ENCODE results near the gene SLC23A1.

SLC23A1 gene

DNA sequence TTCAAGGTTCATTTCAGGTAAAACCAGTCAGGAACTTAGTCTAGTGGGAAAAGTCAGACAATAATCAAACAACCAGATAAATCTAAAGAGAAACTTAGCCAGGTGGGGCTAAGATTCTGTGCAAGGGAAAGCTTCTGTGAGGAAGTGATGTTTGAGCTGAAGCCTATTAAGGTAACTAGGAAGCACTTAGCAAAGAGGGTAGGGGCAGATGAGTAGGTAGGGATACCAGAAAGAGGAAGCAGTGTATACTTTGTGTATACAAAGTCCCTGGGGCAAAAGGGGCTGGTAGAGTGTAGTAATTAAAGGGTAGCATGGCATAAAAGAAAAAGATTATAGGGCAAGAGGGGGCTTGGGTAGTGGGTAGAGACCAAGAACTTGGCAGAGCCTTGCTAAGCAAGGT is 24.4 kb upstream of the SLC23A1 start:
- no peak overlapping the region for H3K4me3 ChIP-seq (replicated peaks; ENCODE audit: low read depth, low read length)
- no peak for DNase-seq (ENCODE audit: low read depth)
- TF ChIP-seq CTCF (IDR thresholded peaks at IDR 0.05; ENCODE audit: low read length, missing control alignments): no peak

DNA sequence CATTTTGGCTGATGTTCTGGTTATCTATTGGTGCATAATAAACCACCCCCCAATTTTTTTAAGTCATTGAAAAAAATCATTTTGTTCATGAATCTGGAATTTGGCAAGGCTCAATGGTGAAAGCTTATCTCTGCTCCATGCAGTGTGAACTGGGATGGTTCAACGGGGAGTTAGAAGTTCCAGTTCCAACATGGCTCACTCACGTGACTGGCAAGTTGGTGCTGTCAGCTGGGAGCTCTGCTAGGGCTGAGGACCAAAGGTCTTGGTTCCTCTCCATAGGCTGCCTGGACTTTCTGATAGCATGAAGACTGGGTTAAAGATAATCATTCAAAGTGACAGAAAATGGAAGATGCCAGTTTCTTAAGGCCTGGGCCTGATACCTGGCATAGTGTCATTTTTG is 23.9 kb upstream of the SLC23A1 start:
- H3K4me3 ChIP-seq (replicated peaks; ENCODE audit: low read depth, low read length): no peak overlapping the region
- DNase-seq (ENCODE audit: low read depth): no peak
- no peak for TF ChIP-seq CTCF (IDR thresholded peaks at IDR 0.05; ENCODE audit: low read length, missing control alignments)

DNA sequence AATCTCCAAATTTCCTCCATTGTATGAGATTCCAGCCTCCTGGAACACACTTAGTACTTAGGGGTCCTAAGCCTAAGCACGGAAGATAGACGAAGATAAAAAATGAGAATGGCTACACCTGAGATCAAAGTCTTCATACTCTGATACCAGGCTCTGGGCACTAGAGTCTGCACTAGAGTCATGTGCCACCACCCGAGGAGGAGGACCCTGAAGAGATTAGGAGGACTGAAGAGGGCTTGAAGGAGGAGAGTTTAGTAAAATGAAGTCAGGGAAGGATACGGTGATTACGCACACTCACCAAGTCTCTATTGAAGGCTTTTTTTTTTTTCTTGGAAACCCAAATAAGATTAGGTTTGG is 21.4 kb upstream of the SLC23A1 start:
- peak overlapping the region; percentile 70 for H3K4me3 ChIP-seq (replicated peaks; ENCODE audit: low read depth, low read length)
- DNase-seq (ENCODE audit: low read depth): no peak
- no peak for TF ChIP-seq CTCF (IDR thresholded peaks at IDR 0.05; ENCODE audit: low read length, missing control alignments)

GRCh38 chr5:139403787-139404483 is 20.8 kb upstream of the SLC23A1 start, which contains the start of gene SPATA24:
SPATA24 (minus strand) TSS chr5:139404089; CDS start chr5:139404060, 29 bp downstream.
- no peak for TF ChIP-seq CTCF (IDR thresholded peaks at IDR 0.05; ENCODE audit: low read length, missing control alignments)
- H3K4me3 ChIP-seq (replicated peaks; ENCODE audit: low read depth, low read length): peak within 1 kb of the TSS; percentile 70
- DNase-seq (ENCODE audit: low read depth): peak; percentile 98

- peak overlapping the region; percentile 70 for H3K4me3 ChIP-seq (replicated peaks; ENCODE audit: low read depth, low read length)
- no peak for DNase-seq (ENCODE audit: low read depth)
- TF ChIP-seq CTCF (IDR thresholded peaks at IDR 0.05; ENCODE audit: low read length, missing control alignments): no peak
Observed at GRCh38 chr5:139403418-139403786, 20.3 kb upstream of the SLC23A1 start.

- peak; percentile 35 for TF ChIP-seq CTCF (IDR thresholded peaks at IDR 0.05; ENCODE audit: low read length, missing control alignments)
- peak; percentile 27 for DNase-seq (ENCODE audit: low read depth)
- no peak overlapping the region for H3K4me3 ChIP-seq (replicated peaks; ENCODE audit: low read depth, low read length)
Observed at GRCh38 chr5:139402561-139403158, 19.6 kb upstream of the SLC23A1 start.

GRCh38 chr5:139401546-139401945 is 18.4 kb upstream of the SLC23A1 start:
- TF ChIP-seq CTCF (IDR thresholded peaks at IDR 0.05; ENCODE audit: low read length, missing control alignments): no peak
- DNase-seq (ENCODE audit: low read depth): no peak
- no peak overlapping the region for H3K4me3 ChIP-seq (replicated peaks; ENCODE audit: low read depth, low read length)
